HG03139 (cell line): ENCODE data around the gene ITPA.

ENCODE experiments used
- ATAC-seq: cut with Tn5 transposase; IDR thresholded peaks from one replicate; pipeline ENCODE4 v1.9.1; 2021; ENCODE audit not compliant: unreplicated experiment

Gene ITPA

GRCh38 chr20:3209257-3209945 is at the start of gene ITPA:
ITPA (plus strand) TSS chr20:3209498; CDS start chr20:3209552, 54 bp downstream.
- no peak for ATAC-seq

- no peak for ATAC-seq
Measured at GRCh38 chr20:3160418-3160817, 48.9 kb upstream of the ITPA start.

GRCh38 chr20:3161316-3162079 is 47.8 kb upstream of the ITPA start:
- no peak for ATAC-seq

GRCh38 chr20:3162080-3162611 is 47.2 kb upstream of the ITPA start:
- ATAC-seq: no peak

GRCh38 chr20:3163099-3164042 is 45.9 kb upstream of the ITPA start:
- ATAC-seq: no peak

GRCh38 chr20:3164043-3164762 is 45.1 kb upstream of the ITPA start:
- ATAC-seq: no peak

- ATAC-seq: no peak
Measured at GRCh38 chr20:3164763-3165410, 44.4 kb upstream of the ITPA start.

GRCh38 chr20:3165473-3166337 is 43.6 kb upstream of the ITPA start:
- ATAC-seq: no peak

- ATAC-seq: no peak
Measured at GRCh38 chr20:3166338-3166912, 42.9 kb upstream of the ITPA start.

GRCh38 chr20:3166913-3167342 is 42.4 kb upstream of the ITPA start:
- no peak for ATAC-seq

- ATAC-seq: no peak
Measured at GRCh38 chr20:3167738-3168078, 41.6 kb upstream of the ITPA start.

- ATAC-seq: no peak
Measured at GRCh38 chr20:3168079-3168828, 41.0 kb upstream of the ITPA start.

- no peak for ATAC-seq
Measured at GRCh38 chr20:3168829-3169590, 40.3 kb upstream of the ITPA start.

- no peak for ATAC-seq
Measured at GRCh38 chr20:3171391-3172125, 37.7 kb upstream of the ITPA start.

GRCh38 chr20:3172126-3172932 is 37.0 kb upstream of the ITPA start:
- no peak for ATAC-seq
